GM18517 (cell line): ENCODE results near the gene KCNN3.
A peak's percentile ranks its signal among the peaks of the same experiment; 100 is the strongest.

Source experiments
- ATAC-seq: cut with Tn5 transposase; IDR thresholded peaks from one replicate; pipeline ENCODE4 v1.9.1; 2021; ENCODE audit warnings: mild to moderate bottlenecking, moderate library complexity; ENCODE audit not compliant: unreplicated experiment

The KCNN3 gene

DNA sequence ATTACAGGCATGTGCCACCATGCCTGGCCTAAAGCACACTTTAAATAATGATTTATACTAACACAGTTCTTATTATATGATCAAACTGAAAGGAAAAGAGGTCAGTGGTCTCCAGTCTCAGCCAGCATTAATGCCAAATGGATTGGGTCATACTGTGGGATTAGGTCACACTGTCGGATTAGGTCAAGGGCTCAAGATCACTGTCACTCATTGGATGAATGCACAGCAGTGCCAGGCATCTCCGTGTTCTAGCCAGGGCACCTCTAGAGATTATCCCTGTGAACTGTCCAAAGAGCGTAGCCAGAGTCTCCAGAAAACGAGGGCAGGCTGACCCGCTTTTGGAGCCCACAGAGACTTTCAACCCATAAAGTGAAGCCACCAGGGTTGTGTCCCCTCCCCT, 70.9 kb downstream of the KCNN3 start:
- ATAC-seq = no peak

DNA sequence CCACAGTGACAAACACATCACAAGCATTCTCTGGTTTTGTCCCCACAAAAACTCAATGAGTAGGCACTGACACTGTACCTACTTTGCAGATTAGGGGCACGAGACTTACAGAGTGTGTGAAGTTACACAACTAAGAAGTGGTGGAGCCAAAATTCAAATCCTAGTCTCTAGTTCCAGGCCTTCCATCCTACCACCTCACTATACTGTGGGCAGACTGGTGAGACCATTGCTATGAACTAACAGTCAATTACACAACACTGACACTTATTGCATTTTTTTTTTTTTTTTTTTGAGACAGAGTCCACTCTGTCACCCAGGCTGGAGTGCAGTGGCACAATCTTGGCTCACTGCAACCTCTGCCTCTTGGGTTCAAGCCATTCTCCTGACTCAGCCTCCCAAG, 71.4 kb downstream of the KCNN3 start:
- ATAC-seq = no peak

GRCh38 chr1:154797175-154797574, 72.9 kb downstream of the KCNN3 start:
- no peak for ATAC-seq

- no peak for ATAC-seq
Observed at GRCh38 chr1:154796303-154796892, 73.7 kb downstream of the KCNN3 start.

GRCh38 chr1:154794608-154795007, 75.5 kb downstream of the KCNN3 start:
- ATAC-seq = no peak

DNA sequence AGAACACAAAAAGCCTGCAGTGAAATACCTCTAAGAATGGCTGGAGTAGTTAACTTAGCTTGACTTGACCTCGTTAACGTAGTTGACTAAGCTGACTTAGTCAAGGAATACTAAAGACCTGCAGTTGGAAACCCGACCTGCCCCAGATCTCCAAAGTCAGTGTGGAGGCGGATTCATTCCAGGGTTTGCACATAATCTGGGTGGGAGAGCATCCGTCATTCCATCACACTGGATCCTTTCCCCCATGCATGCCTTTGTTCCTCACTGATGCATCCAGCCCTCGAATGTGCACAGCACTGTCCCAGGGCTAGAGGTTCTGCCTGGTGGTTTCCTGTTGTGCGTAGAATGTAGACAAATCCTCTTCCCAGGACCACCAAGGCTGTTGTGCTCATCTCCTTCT, 76.4 kb downstream of the KCNN3 start:
- ATAC-seq = no peak

DNA sequence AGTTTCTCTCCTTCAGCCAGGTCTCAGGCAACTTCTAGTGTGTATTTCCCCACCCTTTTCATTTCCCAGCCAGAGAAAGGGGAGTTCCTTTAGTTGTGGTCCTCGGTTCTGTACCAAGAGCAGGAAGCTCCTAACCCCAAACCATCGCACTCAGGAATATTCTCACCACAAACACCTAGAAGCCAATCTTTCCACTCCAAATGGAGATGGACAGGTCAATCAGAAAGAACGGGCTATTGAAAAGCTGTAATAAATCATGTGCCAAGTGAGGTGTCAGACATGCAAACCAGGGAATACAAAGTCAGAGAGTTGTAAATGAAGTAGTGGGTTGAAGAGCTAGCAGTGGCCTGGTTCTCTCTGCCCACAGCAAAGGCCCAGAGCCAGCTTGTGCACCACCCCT, 77.2 kb downstream of the KCNN3 start:
- no peak for ATAC-seq

GRCh38 chr1:154791292-154792166, 78.6 kb downstream of the KCNN3 start:
- ATAC-seq = peak; percentile 82

- no peak for ATAC-seq
Observed at GRCh38 chr1:154788886-154789285, 81.2 kb downstream of the KCNN3 start.

- no peak for ATAC-seq
Observed at GRCh38 chr1:154788110-154788870, 81.8 kb downstream of the KCNN3 start.

GRCh38 chr1:154786804-154787570, 83.1 kb downstream of the KCNN3 start:
- no peak for ATAC-seq

GRCh38 chr1:154784924-154785531, 85.1 kb downstream of the KCNN3 start:
- peak; percentile 79 for ATAC-seq

GRCh38 chr1:154784416-154784815, 85.7 kb downstream of the KCNN3 start:
- ATAC-seq = no peak

- ATAC-seq = no peak
Observed at GRCh38 chr1:154783976-154784375, 86.1 kb downstream of the KCNN3 start.

DNA sequence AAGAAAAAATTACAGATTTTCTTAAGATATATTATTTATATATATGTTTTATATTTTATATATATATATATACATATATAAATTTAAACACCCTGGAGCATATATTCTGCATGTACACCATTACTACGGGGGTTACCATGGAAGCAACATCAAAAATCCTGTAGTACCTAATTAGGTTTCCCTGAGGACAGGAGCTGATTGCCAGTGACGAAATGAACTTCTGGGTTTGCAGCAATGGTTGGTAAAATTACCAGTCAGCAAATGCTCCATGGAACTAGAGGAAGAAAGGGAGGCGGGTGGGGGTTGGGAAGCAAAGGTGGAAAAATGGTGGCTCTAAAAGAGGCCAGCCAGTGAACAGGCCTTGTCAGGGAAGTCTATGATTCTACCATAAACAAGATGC, 89.5 kb downstream of the KCNN3 start:
- ATAC-seq = no peak

DNA sequence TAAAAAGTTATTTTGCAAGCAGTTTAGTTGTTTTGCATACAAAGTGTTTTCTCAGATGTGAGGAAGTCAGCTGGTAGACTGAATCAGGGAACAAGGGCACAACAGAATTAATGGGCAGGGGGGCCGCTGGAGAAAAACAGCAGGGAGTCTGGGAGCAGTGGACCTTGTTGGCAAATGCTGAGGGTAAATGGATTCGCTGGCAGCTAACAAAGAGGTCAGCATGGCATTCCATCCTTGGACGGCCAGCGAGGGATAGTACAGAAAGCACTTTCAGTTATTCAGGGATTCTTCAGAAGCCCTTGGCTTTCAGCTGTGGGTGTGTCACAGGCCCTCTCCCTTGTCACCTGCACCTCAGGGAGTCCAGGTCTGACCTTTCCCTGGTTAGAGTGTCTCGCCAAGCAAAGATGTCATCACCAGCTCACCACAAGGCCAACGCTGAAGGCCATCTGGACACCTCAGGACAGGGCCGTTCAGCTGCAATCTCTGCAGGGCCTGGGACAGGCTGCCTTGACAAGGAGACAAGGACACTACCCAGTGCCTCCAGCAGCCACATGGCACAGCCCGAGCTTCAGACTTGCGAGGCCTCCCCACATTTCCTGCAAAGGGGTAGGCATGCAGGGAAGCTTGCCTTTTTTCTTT, 90.4 kb downstream of the KCNN3 start:
- no peak for ATAC-seq

- ATAC-seq = no peak
Observed at GRCh38 chr1:154778944-154779343, 91.1 kb downstream of the KCNN3 start.

- no peak for ATAC-seq
Observed at GRCh38 chr1:154778275-154778674, 91.8 kb downstream of the KCNN3 start.

DNA sequence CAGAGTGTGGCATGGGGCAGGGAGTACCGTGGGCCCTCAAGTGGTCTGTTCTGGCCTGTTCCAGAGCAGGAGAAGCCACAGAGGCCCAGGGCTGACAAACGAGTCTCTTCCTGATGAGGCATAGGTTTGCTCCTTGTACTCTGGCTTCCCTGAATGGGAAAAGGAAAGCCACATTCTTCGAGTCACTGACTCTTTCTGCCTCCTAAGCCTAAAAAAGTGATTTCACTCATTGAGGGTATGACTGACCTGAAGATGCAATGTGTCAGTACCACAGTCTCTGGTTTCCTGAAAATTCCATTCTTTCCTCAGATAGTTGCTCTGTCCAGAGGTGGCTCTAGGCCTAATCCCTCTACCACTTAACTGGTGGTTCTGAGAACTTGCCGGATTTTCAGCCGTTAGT, 92.3 kb downstream of the KCNN3 start:
- no peak for ATAC-seq

GRCh38 chr1:154777154-154777553, 92.9 kb downstream of the KCNN3 start:
- no peak for ATAC-seq
